ENCODE data around the gene SIRT6.

GRCh38 chr19:4174895-4175668 is 7.3 kb downstream of the SIRT6 start:
- TF ChIP-seq POLR2A (IDR thresholded peaks at IDR 0.05) (no peak), CTCF (IDR thresholded peaks at IDR 0.05) (no peak)
